Progenitor cell of endocrine pancreas (in vitro differentiated cells): ENCODE measurements around the gene PRKCB. TPM values are rescaled to one million over a fixed set of nuclear protein-coding genes. Genes with fewer than 3 reads are reported as not detected.
"Not testable (repeated sequence)": the region's sequence is repeated elsewhere in the genome, so short reads cannot be mapped to it uniquely, and the experiment has no call there.

Experiments
- DNase-seq: peaks from one replicate; pipeline ENCODE4 v3.0.0; 2021; ENCODE audit warnings: low spot score; ENCODE audit not compliant: unreplicated experiment
- H3K27ac Mint-ChIP-seq: 2 replicates; pipeline ENCODE4 v1.8.0; 2021; ENCODE audit warnings: mild to moderate bottlenecking, moderate library complexity, mixed read lengths
- H3K27me3 Mint-ChIP-seq: 2 replicates; pipeline ENCODE4 v1.8.0; 2021; ENCODE audit warnings: mixed read lengths
- H3K36me3 Mint-ChIP-seq: 2 replicates; pipeline ENCODE4 v1.8.0; 2022; ENCODE audit warnings: mixed read lengths; ENCODE audit not compliant: insufficient read depth
- H3K4me1 Mint-ChIP-seq: 2 replicates; pipeline ENCODE4 v1.8.0; 2021; ENCODE audit warnings: low read depth, mixed read lengths
- H3K4me3 Mint-ChIP-seq: 2 replicates; pipeline ENCODE4 v1.8.0; 2021; ENCODE audit warnings: low read depth, mild to moderate bottlenecking, moderate library complexity, mixed read lengths
- H3K9me3 Mint-ChIP-seq: 2 replicates; pipeline ENCODE4 v1.8.0; 2021; ENCODE audit warnings: low read depth, mixed read lengths
- total RNA-seq: library from RNA; stranded (reverse); gene quantifications from 2 replicates; pipeline ENCODE4 v1.2.1, GENCODE V29; 2021
- TF ChIP-seq, protein P1 (sequence below): fragments of 200-600 bp; sonication (generic); IDR thresholded peaks from one replicate; pipeline ENCODE4 v1.5.0; 2021; ENCODE audit warnings: antibody characterized with exemption, mild to moderate bottlenecking; ENCODE audit not compliant: unreplicated experiment

PRKCB gene
- total RNA-seq, 1 donor from 2014 or later = 0.36 TPM

DNA sequence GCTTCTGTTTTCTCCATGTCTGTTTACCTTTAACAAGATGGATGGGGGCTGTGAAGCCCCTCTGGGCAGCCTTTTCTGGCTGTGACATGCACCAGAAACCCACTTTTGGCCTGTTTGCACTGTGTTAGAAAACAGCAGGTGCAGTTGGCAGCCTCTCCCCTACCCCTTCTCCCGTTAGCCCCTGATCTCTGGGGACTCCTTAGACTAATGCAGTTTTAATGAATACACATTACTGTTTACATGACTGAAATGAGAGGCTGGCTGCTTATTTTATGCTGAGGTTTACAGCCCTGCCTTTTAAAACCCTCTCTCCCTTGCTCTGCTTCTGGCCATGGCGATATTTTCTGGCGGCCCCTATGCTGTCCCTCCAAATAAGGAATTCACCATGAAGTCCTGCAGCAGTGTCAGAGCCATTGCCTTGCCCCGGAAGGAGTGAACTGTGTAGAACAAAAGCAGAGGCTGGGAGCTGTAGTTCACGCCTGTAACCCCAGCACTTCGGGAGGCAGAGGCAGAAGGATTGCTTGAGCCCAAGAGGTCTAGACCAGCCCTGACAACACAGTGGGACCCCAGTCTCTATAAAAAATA lies 79.3 kb downstream of the PRKCB start:
- Mint-ChIP-seq H3K36me3 (no peaks in the 10 kb centered on the region), H3K27ac (no peak overlapping the region), H3K4me1 (no peaks in the 10 kb centered on the region), H3K9me3 (no peaks in the 10 kb centered on the region), H3K27me3 (peaks cover 31% of the 10 kb centered on the region), H3K4me3 (no peak overlapping the region)
- DNase-seq = no peak
- TF ChIP-seq, protein P1, sequence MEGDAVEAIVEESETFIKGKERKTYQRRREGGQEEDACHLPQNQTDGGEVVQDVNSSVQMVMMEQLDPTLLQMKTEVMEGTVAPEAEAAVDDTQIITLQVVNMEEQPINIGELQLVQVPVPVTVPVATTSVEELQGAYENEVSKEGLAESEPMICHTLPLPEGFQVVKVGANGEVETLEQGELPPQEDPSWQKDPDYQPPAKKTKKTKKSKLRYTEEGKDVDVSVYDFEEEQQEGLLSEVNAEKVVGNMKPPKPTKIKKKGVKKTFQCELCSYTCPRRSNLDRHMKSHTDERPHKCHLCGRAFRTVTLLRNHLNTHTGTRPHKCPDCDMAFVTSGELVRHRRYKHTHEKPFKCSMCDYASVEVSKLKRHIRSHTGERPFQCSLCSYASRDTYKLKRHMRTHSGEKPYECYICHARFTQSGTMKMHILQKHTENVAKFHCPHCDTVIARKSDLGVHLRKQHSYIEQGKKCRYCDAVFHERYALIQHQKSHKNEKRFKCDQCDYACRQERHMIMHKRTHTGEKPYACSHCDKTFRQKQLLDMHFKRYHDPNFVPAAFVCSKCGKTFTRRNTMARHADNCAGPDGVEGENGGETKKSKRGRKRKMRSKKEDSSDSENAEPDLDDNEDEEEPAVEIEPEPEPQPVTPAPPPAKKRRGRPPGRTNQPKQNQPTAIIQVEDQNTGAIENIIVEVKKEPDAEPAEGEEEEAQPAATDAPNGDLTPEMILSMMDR = no peak

DNA sequence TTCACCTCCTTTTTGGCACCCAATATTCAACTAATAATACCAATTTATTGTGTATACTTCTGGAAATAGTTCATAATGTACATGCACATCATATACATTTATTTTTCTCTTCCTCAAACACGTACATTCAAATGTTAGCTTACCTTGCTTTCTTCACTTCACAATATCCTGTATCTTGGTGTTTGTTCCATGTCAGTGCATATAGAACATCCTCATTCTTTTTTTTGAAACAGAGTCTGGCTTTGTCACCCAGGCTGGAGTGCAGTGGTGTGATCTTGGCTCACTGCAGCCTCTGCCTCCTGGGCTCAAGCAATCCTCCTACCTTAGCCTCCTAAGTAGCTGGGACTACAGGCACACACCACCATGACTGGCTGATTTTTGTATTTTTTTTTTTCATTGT lies 80.8 kb downstream of the PRKCB start:
- not testable (repeated sequence) for H3K36me3 Mint-ChIP-seq, H3K9me3 Mint-ChIP-seq
- peaks cover 43% of the 10 kb centered on the region for H3K27me3 Mint-ChIP-seq

DNA sequence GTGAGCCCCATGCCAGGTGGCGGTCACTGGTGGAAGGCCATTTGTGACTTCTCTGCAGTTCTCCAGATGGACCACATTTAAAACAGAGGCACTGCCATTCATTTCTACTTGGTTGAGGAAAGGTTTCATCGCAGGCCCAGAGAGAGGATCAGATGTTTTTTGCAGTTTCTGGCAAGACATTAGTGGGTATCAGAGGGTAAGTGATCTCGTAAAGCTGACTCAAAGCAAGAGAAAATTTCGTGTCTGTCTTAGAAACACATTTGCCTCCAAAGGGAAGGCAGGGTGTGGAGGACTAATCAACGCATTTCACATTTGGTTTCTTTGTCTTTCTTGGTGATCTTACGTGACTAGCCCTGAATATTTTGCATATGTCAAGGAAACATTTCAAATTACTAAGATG lies 81.8 kb downstream of the PRKCB start:
- no peaks in the 10 kb centered on the region for H3K36me3 Mint-ChIP-seq
- no peak for DNase-seq
- H3K4me1 Mint-ChIP-seq = no peaks in the 10 kb centered on the region
- no peaks in the 10 kb centered on the region for H3K9me3 Mint-ChIP-seq
- H3K4me3 Mint-ChIP-seq = no peak overlapping the region
- H3K27me3 Mint-ChIP-seq = peaks cover 54% of the 10 kb centered on the region
- TF ChIP-seq, protein P1 = no peak
- no peak overlapping the region for H3K27ac Mint-ChIP-seq

More for the DNA sequence above, 80.8 kb downstream of the PRKCB start:
- H3K27ac Mint-ChIP-seq, H3K4me1 Mint-ChIP-seq, H3K4me3 Mint-ChIP-seq, DNase-seq: not testable (repeated sequence)

DNA sequence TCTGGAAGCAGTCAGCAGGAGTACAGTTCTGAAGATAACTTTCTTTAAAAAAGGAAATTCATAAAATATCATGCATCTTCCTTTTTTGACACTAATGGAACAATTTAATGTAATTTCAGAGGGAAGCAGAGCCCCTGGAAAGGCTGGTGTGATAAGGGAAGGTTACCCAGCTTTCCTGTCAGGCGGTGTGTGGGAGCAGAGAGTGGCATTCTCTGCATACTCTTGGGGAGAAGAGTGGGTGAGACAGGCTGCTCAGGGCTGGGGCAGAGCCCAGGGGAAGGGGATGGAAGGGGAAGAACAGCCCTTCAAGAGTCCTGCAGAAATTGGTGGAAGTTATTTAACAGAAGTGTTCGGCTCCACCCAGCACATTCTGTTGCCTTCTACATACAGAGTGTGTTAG lies 84.7 kb downstream of the PRKCB start:
- H3K27ac Mint-ChIP-seq = no peak overlapping the region
- TF ChIP-seq, protein P1 = no peak
- DNase-seq = no peak
- H3K9me3 Mint-ChIP-seq = no peaks in the 10 kb centered on the region
- H3K4me1 Mint-ChIP-seq = no peaks in the 10 kb centered on the region
- no peak overlapping the region for H3K4me3 Mint-ChIP-seq
- peaks cover 60% of the 10 kb centered on the region for H3K27me3 Mint-ChIP-seq
- H3K36me3 Mint-ChIP-seq = no peaks in the 10 kb centered on the region

DNA sequence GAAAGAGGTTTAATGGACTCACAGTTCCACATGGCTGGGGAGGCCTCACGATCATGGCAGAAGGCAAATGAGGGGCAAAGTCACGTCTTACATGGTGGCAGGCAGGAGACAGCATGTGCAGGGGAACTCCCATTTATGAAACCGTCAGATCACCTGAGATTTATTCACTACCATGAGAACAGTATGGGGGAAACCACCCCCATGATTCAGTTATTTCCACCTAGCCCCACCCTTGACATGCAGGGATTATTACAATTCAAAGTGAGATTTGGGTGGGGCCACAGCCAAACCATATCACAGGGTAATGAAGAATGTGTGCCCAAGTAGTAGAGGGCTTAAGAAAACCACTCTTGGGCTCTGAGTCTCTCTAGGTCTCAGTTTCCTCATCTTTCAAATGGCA lies 85.1 kb downstream of the PRKCB start:
- H3K27ac Mint-ChIP-seq = no peak overlapping the region
- H3K9me3 Mint-ChIP-seq = no peaks in the 10 kb centered on the region
- no peaks in the 10 kb centered on the region for H3K36me3 Mint-ChIP-seq
- DNase-seq = no peak
- H3K27me3 Mint-ChIP-seq = peaks cover 64% of the 10 kb centered on the region
- TF ChIP-seq, protein P1 = no peak
- H3K4me1 Mint-ChIP-seq = no peaks in the 10 kb centered on the region
- H3K4me3 Mint-ChIP-seq = no peak overlapping the region

DNA sequence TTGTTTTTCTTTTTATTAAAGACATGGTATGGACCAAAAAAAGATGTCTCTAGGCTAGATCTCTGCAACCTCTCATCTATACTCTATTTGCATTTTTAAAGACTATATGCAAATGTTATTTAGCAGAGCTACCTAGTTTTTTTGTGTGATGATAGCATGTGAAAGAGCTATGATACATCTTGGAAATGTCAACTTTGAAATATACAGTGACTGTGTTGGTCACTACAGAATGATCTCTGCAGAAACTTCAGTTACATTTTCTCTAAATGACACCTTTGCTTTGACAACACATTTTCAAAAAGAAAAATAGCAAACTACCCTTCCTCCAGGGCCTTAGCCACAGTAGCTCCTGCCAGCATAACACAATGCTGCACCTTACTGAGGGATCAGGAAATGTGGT lies 86.6 kb downstream of the PRKCB start:
- Mint-ChIP-seq H3K4me3 (no peak overlapping the region), H3K27me3 (peaks cover 70% of the 10 kb centered on the region), H3K9me3 (no peaks in the 10 kb centered on the region), H3K4me1 (no peaks in the 10 kb centered on the region), H3K27ac (no peak overlapping the region), H3K36me3 (no peaks in the 10 kb centered on the region)
- TF ChIP-seq, protein P1 = no peak
- DNase-seq = no peak
